Measurements from ENCODE around the gene SORBS2.
A peak's percentile ranks its signal among the peaks of the same experiment; 100 is the strongest.

DNA sequence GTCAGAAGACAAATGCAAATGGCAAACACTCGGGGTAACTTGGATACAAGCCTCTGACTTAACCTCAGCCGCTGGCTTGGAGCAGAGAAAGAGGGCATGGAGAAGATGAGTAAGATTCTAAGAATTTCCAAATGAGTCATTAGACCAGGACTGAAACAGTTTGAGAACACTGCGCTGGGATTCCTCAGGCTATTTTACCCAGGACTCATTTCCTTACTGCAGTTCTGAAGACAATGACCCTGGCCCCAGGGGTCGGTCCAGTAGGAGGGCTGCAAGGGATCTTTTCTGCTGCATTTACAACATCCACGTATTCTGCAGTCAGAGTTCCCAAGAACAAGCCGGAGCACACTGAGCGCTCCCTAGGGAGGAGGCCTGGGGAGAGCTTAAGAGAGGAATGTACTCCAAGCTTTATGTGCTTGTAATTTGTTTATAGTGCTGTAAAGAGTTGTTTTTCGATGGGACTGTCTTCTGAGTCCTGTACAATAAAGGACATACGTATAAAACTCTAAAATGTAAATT lies 27.3 kb upstream of the SORBS2 start:
- TF ChIP-seq, protein P1, sequence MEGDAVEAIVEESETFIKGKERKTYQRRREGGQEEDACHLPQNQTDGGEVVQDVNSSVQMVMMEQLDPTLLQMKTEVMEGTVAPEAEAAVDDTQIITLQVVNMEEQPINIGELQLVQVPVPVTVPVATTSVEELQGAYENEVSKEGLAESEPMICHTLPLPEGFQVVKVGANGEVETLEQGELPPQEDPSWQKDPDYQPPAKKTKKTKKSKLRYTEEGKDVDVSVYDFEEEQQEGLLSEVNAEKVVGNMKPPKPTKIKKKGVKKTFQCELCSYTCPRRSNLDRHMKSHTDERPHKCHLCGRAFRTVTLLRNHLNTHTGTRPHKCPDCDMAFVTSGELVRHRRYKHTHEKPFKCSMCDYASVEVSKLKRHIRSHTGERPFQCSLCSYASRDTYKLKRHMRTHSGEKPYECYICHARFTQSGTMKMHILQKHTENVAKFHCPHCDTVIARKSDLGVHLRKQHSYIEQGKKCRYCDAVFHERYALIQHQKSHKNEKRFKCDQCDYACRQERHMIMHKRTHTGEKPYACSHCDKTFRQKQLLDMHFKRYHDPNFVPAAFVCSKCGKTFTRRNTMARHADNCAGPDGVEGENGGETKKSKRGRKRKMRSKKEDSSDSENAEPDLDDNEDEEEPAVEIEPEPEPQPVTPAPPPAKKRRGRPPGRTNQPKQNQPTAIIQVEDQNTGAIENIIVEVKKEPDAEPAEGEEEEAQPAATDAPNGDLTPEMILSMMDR (IDR thresholded peaks at IDR 0.05 in 2 of 3, conservative IDR thresholded peaks at IDR 0.05 in 1 of 3; ENCODE audit: borderline replicate concordance in 1 of 3, insufficient read depth in 1 of 3, low read depth in 2 of 3, low read length in 2 of 3): no peak
- TF ChIP-seq, protein P2, sequence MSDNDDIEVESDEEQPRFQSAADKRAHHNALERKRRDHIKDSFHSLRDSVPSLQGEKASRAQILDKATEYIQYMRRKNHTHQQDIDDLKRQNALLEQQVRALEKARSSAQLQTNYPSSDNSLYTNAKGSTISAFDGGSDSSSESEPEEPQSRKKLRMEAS (IDR thresholded peaks at IDR 0.05): no peak
- TF ChIP-seq YY1 (IDR thresholded peaks at IDR 0.05; ENCODE audit: extremely low read depth, insufficient replicate concordance, low read depth, low read length) (no peak), CEBPB (IDR thresholded peaks at IDR 0.05; ENCODE audit: low read depth) (peak; percentile 34; the same call in 1 of the 2 replicates), ZNF274 (IDR thresholded peaks at IDR 0.05; ENCODE audit: low read depth, low read length) (no peak)
- TF ChIP-seq, protein P3, sequence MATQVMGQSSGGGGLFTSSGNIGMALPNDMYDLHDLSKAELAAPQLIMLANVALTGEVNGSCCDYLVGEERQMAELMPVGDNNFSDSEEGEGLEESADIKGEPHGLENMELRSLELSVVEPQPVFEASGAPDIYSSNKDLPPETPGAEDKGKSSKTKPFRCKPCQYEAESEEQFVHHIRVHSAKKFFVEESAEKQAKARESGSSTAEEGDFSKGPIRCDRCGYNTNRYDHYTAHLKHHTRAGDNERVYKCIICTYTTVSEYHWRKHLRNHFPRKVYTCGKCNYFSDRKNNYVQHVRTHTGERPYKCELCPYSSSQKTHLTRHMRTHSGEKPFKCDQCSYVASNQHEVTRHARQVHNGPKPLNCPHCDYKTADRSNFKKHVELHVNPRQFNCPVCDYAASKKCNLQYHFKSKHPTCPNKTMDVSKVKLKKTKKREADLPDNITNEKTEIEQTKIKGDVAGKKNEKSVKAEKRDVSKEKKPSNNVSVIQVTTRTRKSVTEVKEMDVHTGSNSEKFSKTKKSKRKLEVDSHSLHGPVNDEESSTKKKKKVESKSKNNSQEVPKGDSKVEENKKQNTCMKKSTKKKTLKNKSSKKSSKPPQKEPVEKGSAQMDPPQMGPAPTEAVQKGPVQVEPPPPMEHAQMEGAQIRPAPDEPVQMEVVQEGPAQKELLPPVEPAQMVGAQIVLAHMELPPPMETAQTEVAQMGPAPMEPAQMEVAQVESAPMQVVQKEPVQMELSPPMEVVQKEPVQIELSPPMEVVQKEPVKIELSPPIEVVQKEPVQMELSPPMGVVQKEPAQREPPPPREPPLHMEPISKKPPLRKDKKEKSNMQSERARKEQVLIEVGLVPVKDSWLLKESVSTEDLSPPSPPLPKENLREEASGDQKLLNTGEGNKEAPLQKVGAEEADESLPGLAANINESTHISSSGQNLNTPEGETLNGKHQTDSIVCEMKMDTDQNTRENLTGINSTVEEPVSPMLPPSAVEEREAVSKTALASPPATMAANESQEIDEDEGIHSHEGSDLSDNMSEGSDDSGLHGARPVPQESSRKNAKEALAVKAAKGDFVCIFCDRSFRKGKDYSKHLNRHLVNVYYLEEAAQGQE (IDR thresholded peaks at IDR 0.05; ENCODE audit: low read depth): no peak
